ENCODE results near the gene MRGPRX1.
"Not testable (repeated sequence)": the region's sequence is repeated elsewhere in the genome, so short reads cannot be mapped to it uniquely, and the experiment has no call there.

Gene MRGPRX1

GRCh38 chr11:18939314-18939713, at the start of gene MRGPRX1:
TSS of gene MRGPRX1 (minus strand) at chr11:18939414. CDS start at chr11:18934784, 4,630 bp downstream.
- DNase-seq (ENCODE audit: low spot score), result no peak

- peak; percentile 51 for DNase-seq (ENCODE audit: low spot score)
Measured at GRCh38 chr11:18987454-18988231, 48.4 kb upstream of the MRGPRX1 start.

- DNase-seq (ENCODE audit: low spot score), result no peak
Measured at GRCh38 chr11:18986744-18987143, 47.5 kb upstream of the MRGPRX1 start.

- no peak for DNase-seq (ENCODE audit: low spot score)
Measured at GRCh38 chr11:18981897-18982296, 42.7 kb upstream of the MRGPRX1 start.

- no peak for DNase-seq (ENCODE audit: low spot score)
Measured at GRCh38 chr11:18974192-18974591, 35.0 kb upstream of the MRGPRX1 start.

- no peak for DNase-seq (ENCODE audit: low spot score)
Measured at GRCh38 chr11:18972336-18972735, 33.1 kb upstream of the MRGPRX1 start.

- no peak for DNase-seq (ENCODE audit: low spot score)
Measured at GRCh38 chr11:18969720-18970119, 30.5 kb upstream of the MRGPRX1 start.

- peak; percentile 56 for DNase-seq (ENCODE audit: low spot score)
Measured at GRCh38 chr11:18958221-18958910, 19.2 kb upstream of the MRGPRX1 start.

GRCh38 chr11:18956630-18957029, 17.4 kb upstream of the MRGPRX1 start:
- DNase-seq (ENCODE audit: low spot score), result no peak

GRCh38 chr11:18936002-18936673, 3.1 kb downstream of the MRGPRX1 start:
- no peak for DNase-seq (ENCODE audit: low spot score)

GRCh38 chr11:18934195-18934814, 4.9 kb downstream of the MRGPRX1 start:
- DNase-seq (ENCODE audit: low spot score), result no peak

- DNase-seq (ENCODE audit: low spot score), result no peak
Measured at GRCh38 chr11:18927550-18928322, 11.5 kb downstream of the MRGPRX1 start.

- not testable (repeated sequence) for DNase-seq (ENCODE audit: low spot score)
Measured at GRCh38 chr11:18925426-18925825, 13.8 kb downstream of the MRGPRX1 start.

- DNase-seq (ENCODE audit: low spot score), result no peak
Measured at GRCh38 chr11:18912883-18913282, 26.3 kb downstream of the MRGPRX1 start.

GRCh38 chr11:18907391-18907790, 31.8 kb downstream of the MRGPRX1 start:
- no peak for DNase-seq (ENCODE audit: low spot score)

- DNase-seq (ENCODE audit: low spot score), result not testable (repeated sequence)
Measured at GRCh38 chr11:18900637-18901036, 38.6 kb downstream of the MRGPRX1 start.

- DNase-seq (ENCODE audit: low spot score), result not testable (repeated sequence)
Measured at GRCh38 chr11:18900151-18900611, 39.0 kb downstream of the MRGPRX1 start.

- DNase-seq (ENCODE audit: low spot score), result not testable (repeated sequence)
Measured at GRCh38 chr11:18891712-18892111, 47.5 kb downstream of the MRGPRX1 start.

GRCh38 chr11:18890615-18891014, 48.6 kb downstream of the MRGPRX1 start:
- no peak for DNase-seq (ENCODE audit: low spot score)

Data from LoVo (cell line).